Astrocyte (in vitro differentiated cells and primary cell): ENCODE data around the gene DHX40.

Experiments used
- CTCF ChIP-seq: IDR thresholded peaks from 2 replicates; pipeline ENCODE4 v1.5.1; 2011; ENCODE audit warnings: low read depth, mild to moderate bottlenecking, inconsistent platforms, low read length, moderate library complexity; ENCODE audit not compliant: insufficient read depth
- EZH2 ChIP-seq: IDR thresholded peaks from 2 replicates; pipeline ENCODE4 v1.6.1; 2012; ENCODE audit warnings: mild to moderate bottlenecking, low read length, inconsistent platforms; ENCODE audit not compliant: insufficient read depth

DNA sequence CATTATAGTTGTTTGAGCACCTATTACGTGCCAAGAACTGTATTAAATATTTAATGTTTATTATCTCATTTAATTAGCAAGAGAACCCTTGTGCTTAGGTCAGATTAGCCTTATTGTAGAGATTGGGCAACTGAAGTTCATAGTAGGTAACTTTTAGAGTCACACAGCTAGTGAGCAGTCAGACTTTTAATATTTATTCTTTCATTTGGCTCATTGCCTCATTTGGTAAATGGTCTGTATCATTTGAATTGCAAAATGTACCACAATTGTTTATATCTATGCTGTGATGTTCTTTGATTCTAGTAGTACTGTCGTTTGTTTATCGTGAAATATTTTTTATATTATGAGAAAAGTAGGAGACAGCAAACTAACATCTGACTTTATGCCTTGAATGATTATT is 61.9 kb downstream of the DHX40 start:
- no peak for TF ChIP-seq CTCF
- TF ChIP-seq EZH2: no peak
